ENCODE results near the gene USP34. TPM values are rescaled to one million over a fixed set of nuclear protein-coding genes. Genes with fewer than 3 reads are reported as not detected.
A peak's percentile ranks its signal among the peaks of the same experiment; 100 is the strongest.
"Not testable (repeated sequence)": the region's sequence is repeated elsewhere in the genome, so short reads cannot be mapped to it uniquely, and the experiment has no call there.

The USP34 gene
- total RNA-seq, 6 experiments from 2014 or later = 50.3 to 65.4 (median 58.5) TPM

DNA sequence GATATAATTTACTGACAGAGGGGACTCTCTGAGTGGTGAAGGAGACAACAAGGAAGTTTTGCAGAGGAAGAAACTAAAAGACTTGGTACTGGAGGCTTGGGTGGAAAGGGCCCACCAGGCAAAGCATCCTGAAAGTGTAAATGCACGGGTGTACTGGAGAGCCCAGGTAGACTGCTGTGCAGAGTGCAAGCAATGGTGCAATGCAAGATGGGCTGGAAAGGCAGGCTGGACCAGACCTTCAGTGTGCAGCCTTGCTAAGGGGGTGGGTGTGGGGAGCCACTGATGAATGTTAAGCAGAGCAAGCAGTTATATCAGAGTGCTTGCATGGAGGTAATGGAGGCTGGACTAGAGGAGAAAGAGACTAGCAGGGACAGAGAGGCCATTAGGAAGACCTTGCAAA lies 298.2 kb downstream of the USP34 start:
- peaks cover under 1% of the 10 kb centered on the region for H3K27me3 Mint-ChIP-seq (ENCODE audit: insufficient read depth)
- no peak overlapping the region for H3K27ac Mint-ChIP-seq
- H3K4me1 Mint-ChIP-seq (ENCODE audit: low read depth) = peaks cover 7% of the 10 kb centered on the region
- no peak for DNase-seq
- H3K36me3 Mint-ChIP-seq (ENCODE audit: low read depth) = peaks cover 16% of the 10 kb centered on the region
- H3K4me3 Mint-ChIP-seq = no peak overlapping the region
- no peaks in the 10 kb centered on the region for H3K9me3 Mint-ChIP-seq
- TF ChIP-seq, protein P1, sequence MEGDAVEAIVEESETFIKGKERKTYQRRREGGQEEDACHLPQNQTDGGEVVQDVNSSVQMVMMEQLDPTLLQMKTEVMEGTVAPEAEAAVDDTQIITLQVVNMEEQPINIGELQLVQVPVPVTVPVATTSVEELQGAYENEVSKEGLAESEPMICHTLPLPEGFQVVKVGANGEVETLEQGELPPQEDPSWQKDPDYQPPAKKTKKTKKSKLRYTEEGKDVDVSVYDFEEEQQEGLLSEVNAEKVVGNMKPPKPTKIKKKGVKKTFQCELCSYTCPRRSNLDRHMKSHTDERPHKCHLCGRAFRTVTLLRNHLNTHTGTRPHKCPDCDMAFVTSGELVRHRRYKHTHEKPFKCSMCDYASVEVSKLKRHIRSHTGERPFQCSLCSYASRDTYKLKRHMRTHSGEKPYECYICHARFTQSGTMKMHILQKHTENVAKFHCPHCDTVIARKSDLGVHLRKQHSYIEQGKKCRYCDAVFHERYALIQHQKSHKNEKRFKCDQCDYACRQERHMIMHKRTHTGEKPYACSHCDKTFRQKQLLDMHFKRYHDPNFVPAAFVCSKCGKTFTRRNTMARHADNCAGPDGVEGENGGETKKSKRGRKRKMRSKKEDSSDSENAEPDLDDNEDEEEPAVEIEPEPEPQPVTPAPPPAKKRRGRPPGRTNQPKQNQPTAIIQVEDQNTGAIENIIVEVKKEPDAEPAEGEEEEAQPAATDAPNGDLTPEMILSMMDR (IDR thresholded peaks at IDR 0.05) = no peak

DNA sequence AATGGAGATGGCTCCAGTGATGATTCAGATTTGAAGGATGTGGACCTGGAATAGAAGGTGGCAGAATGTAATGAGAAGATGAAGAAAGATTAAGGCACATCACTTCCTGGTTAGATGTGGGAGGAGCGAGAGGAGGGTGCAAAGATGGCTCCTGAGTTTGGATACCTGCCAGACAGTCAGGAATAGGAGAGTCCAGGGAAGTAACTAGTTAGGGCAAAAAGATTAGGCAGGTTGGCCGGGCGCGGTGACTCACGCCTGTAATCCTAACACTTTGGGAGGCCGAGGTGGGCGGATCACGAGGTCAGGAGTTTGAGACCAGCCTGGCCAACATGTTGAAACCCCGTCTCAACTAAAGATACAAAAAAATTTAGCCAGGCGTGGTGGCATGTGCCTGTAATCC lies 303.3 kb downstream of the USP34 start:
- Mint-ChIP-seq H3K36me3 (ENCODE audit: low read depth) (peaks cover 34% of the 10 kb centered on the region), H3K4me3 (no peak overlapping the region; the same call in 1 of the 2 replicates), H3K27me3 (ENCODE audit: insufficient read depth) (no peaks in the 10 kb centered on the region; the same call in 1 of the 2 replicates), H3K27ac (no peak overlapping the region), H3K4me1 (ENCODE audit: low read depth) (no peaks in the 10 kb centered on the region), H3K9me3 (no peaks in the 10 kb centered on the region)
- no peak for DNase-seq
- TF ChIP-seq, protein P1 (IDR thresholded peaks at IDR 0.05) = no peak

DNA sequence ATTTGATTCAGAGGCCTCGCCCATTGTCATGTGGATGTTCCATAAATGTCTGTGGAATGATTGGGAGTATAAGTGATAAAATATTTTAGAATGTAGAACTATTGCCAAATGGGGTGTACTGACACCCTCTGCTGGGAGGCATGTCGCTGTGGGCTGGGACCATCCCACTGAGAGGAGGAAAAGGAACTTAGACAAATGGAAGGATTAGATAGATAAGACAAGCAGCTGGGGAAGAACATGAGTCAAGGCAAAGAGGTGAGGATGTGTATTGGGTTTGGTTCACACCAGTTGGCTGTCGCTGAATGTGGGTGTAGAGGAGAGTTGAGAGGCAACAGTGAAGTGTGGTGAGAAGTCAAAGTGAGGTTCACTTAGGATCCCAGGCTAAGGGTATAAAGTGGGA lies 304.9 kb downstream of the USP34 start:
- Mint-ChIP-seq H3K27ac (peak overlapping the region; percentile 1; the same call in 1 of the 2 replicates), H3K4me1 (ENCODE audit: low read depth) (no peaks in the 10 kb centered on the region), H3K36me3 (ENCODE audit: low read depth) (peaks cover 40% of the 10 kb centered on the region), H3K27me3 (ENCODE audit: insufficient read depth) (no peaks in the 10 kb centered on the region), H3K9me3 (no peaks in the 10 kb centered on the region), H3K4me3 (no peak overlapping the region)
- TF ChIP-seq, protein P1 (IDR thresholded peaks at IDR 0.05) = no peak
- DNase-seq = peak; percentile 2

DNA sequence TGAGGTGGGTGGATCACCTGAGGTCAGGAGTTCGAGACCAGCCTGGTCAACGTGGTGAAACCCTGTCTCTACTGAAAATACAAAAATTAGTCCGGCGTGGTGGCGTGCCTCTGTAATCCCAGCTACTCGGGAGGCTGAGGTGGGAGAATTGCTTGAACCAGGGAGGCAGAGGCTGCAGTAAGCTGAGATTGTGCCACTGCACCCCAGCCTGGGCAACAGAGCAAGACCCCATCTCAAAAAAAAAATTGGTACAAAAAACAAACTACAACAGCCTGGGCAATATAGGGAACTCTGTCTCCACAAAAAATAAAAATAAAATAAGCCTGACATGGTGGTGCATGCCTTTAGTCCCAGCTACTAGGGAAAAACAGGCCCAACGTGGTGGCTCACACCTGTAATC lies 305.8 kb downstream of the USP34 start:
- not testable (repeated sequence) for H3K4me1 Mint-ChIP-seq (ENCODE audit: low read depth); H3K4me3 Mint-ChIP-seq; H3K27ac Mint-ChIP-seq; H3K9me3 Mint-ChIP-seq; H3K27me3 Mint-ChIP-seq (ENCODE audit: insufficient read depth); DNase-seq
- H3K36me3 Mint-ChIP-seq (ENCODE audit: low read depth) = peaks cover 45% of the 10 kb centered on the region

DNA sequence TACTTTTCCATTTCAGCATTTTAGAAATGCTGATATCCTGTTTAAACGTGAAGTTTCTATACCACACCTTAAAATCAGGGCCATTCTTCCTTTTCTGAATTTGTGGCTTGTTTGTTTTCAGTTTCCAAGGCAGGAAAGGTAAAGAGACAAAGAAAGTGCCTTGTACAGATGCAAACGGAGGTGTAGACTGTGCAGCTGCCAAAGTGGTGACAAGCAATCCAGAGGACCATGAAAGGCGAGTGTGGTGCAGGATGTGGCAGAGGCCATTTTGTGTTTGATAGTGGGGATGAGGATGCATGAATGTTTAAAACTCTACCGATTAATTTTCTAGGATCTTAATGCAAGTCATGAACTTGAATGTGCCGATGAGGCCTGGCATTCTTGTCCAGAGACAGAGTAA lies 308.2 kb downstream of the USP34 start:
- H3K36me3 Mint-ChIP-seq (ENCODE audit: low read depth) = peaks cover 54% of the 10 kb centered on the region
- TF ChIP-seq, protein P1 (IDR thresholded peaks at IDR 0.05) = no peak
- H3K4me3 Mint-ChIP-seq = no peak overlapping the region
- H3K27me3 Mint-ChIP-seq (ENCODE audit: insufficient read depth) = no peaks in the 10 kb centered on the region
- H3K27ac Mint-ChIP-seq = no peak overlapping the region
- DNase-seq = no peak
- H3K9me3 Mint-ChIP-seq = no peaks in the 10 kb centered on the region
- H3K4me1 Mint-ChIP-seq (ENCODE audit: low read depth) = no peaks in the 10 kb centered on the region

DNA sequence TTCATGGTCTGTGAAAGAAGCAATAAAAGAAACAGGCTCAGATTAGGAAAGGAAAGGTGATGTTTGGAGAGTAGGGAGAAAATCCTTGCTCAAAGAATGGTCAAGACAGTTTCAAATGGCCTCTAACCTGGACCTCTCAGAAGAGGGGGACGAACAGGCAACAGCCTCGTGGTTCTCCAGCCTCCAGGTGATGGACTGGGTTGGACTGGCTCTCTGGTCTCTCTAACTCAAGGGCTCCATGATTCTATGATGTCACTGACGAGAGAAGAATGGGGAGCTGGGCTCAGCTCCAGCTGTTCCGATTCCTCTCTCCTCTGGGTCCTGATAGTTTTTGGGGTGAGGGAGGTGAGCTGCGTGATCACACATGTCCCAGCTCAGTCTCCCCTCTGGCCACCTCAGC lies 309.0 kb downstream of the USP34 start, which contains the start of gene C2orf74:
TSS of gene C2orf74 (plus strand) at position 301 of the 400 bp plus-strand sequence. CDS start 327 bp downstream, outside the sequence.
- H3K4me1 Mint-ChIP-seq (ENCODE audit: low read depth) = no peaks in the 10 kb centered on the region
- peaks cover 53% of the 10 kb centered on the region for H3K36me3 Mint-ChIP-seq (ENCODE audit: low read depth)
- H3K9me3 Mint-ChIP-seq = no peaks in the 10 kb centered on the region
- no peak for DNase-seq
- no peak within 1 kb of the TSS; the same call in 1 of the 2 replicates for H3K27ac Mint-ChIP-seq
- H3K4me3 Mint-ChIP-seq = no peak within 1 kb of the TSS
- TF ChIP-seq, protein P1 (IDR thresholded peaks at IDR 0.05) = no peak
- no peaks in the 10 kb centered on the region for H3K27me3 Mint-ChIP-seq (ENCODE audit: insufficient read depth)

Measured in HFFc6 (cell line).